Right forelimb (tissue), 1 donor: ENCODE data around the gene PREX1.

ENCODE experiments used
- DNase-seq: peaks from one replicate; pipeline ENCODE4 v3.0.0-alpha.2; 2018

The PREX1 gene

DNA sequence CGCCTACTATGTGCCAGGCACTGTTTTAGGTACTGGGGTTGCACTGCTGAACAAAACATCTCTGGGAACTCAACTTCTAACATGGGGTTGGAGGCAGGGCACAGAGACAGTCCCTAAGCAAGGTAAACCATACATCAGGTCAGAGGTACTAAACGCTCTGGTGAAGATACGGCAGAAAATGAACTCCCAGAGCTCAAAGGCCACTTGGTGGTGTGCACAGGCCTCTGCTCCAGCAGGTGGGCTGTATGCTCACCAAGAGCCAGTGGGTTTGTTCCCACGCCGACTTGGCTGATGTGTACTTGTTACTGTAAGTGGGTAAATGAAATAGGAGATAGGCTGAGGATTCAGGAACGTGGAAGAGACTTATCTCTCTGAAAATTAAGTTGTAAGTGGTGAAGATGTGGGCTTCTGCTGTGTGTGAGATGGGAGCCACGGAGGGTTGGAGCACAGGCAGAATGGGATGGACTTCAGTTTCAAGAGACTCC lies 133.4 kb downstream of the PREX1 start:
- DNase-seq: no peak

DNA sequence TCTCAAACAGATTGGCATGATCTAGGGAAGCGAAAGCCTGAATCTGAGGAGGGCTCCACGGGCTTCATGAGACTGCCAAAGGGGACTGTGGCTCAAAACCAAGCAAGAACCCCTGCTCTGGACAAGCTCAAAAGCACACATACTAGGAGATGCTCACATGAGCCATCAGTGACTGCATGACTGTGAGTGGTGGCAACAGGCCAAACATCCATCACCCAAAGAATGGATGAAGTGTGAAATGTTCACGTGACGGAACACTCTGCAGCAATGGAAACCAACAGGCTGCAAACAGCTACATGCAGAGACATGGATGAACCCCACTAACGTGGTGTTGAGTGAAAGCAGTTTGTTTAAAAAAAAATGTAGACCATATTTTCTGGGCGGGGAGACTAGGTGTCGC lies 136.3 kb downstream of the PREX1 start:
- no peak for DNase-seq

DNA sequence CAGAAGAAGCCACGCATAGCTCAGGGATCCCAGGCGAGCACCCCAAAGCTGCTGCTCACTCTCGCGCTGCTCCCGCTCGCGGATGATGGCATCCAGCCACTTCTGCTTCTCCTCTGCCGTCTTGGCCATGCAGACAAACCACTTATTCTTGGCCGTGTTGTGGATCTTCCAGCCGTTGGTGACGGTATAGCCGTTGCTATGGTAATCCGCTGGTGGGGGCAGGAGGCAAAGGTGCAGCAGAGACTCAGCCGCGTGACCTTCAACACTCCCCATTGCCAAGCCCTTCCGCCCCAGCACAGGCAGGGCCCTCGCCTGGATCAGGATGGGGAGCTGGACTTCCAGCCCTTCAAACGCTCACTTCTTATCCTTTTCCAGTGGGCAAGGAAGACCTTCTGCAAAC lies 136.9 kb downstream of the PREX1 start:
- peak; percentile 70 for DNase-seq

DNA sequence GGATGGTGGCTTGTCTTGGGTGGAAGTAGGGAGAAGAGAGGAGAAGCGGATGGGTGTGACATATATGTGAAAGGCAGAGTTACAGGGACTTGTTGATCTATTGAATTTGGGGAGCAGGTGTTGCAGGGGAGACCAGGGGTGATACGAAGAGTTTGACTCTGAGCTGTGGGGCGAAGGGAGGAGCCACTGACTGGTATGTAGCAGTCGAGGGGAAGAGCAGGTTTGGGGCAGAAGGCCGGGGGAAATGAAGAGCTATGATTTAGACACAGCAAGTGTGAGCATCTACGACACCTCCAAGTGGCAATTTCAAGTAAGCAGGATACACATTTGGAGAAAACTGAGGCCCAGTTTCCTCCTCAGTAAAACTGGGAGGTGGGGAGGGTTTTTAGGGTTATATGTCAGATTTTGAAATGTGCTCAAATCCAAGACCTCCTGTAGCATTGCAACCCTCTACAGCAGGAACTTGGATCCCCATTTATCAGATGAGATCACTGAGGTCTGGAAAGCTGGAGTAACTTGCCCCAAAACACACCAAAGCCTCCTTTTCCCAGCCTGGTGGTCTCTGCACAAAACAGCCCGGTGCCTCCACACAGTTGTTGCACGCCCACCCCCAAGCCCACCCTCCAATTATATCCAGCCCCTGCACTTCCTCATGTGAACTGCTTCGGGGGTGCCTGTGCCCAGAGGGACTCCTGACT lies 137.8 kb downstream of the PREX1 start:
- no peak for DNase-seq

DNA sequence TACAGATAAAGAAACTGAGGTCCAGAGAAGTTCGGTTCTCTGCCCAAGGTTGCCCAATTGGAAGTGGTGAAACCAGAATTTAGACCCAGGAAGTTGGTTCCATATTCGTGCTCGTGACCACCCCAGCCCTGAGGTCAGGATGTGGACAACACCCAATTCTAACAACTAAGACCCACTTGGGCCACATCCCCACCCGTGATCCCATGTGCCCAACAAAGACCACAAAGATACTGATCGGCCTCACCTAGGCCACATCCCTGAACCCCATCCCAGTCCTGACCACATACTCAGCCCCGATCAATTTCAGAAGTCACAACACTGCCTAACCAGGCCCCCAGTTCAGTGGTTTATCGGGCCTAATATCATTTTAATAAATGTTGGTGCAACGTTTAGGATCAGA lies 138.4 kb downstream of the PREX1 start:
- DNase-seq: no peak

DNA sequence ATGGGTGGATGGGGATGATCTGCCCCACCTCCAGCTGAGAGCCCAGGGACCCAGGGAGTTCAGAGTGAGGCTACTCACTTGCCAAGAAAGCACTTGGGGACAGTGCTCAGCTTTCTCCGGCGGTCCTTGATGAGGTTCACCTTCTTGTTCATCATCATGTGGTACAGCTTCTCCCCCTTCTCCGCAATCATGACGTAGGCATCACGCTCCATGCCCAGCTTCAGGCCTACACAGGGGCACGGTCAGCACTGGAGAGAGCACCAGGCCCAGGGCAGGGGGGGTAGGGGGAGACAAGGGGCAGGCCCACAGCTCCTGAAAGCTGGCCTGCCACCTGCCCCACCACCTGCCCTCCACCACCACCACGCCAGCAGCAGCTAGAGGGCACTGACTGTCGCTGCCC lies 139.2 kb downstream of the PREX1 start:
- DNase-seq: no peak

DNA sequence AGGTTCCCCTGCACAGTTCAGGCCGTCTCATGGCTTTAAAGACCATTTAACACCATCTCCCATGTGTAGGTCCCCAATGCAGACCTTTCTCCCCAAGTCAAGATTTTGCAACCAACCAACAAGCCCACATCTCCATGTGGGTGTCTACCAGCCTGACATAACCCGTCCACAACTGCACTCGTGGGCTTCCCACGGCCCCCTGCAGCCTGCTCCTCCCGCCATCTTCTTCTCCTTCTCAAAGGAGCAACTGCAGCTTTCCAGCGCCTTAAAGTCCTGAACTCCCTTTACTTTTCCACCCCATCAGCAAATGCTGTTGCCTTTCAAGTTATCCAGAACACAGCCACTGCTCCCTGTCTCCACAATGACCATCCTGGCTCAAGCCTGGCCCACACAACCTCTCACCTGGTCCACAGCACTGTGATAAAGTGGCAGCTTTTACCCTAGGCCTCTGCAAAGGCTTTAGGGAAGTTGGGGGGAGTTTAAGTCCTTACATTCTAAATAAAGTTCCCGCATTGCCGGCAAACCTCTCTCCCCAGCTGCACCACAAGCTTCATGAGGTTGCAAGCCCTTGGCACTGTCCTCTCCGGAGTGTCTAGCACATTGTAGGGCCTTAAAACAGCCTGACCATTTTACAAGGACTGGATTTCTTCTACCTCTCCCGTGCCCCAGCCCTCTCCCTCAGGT lies 140.5 kb downstream of the PREX1 start:
- DNase-seq: no peak

DNA sequence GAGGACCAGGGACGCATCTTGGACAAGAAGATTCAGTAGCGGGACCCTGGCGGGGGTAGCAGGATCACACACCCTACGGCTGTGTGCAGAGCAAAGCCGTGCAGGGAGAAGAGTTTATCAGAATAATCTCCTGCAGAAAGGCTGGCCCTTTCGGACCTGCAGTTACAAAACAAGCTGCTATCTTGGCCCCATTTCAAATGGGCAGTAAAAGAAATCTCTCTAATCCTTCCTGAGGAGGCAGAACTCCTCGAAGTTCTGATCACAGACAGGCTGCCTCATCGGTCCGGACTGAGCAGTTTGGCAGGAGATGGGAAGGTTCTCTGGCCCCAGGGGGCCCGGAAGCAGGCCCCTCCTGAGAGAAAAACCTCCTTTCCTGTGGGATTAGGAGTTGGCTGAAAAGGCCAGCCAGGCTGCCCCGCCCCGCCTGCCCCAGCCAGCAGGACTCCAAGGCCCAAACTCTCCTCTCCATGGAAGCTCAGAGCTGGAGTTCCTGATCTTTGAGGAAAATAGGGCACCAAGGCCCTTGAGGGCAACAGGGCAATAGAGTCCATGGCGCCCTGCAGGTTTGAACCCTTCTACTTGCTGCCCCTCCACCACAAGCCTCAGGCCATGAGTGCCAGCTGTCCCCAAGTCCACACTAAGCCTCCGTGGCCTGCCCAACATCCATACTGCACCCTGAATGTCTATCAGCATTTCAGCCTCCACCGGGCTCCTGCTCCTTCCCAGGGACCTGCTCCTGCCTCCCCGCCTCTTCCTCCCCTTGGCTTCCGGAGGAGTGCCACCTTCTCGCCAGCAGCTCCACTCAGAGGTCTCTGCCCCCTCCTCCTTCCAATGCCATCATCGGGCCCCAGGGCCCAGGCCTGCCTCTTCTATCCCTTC lies 141.3 kb downstream of the PREX1 start:
- DNase-seq: no peak

DNA sequence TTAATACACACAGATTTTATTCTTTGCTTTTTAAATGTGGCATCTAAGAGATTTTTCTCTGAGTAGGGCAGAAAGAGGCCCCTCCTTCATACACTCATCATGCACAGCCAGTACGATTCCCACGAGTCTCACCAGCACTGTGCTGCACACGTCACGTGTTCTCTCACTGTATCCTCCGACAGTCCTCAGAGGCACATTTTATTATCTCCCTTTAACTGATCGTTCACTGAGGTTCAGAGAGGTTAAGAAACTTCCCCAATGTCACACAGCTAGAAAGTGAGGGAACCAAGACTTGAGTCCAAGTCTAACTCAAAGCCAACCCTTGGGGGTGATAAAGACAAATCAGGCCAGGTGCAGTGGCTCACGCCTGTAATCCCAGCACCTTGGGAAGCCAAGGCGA lies 142.5 kb downstream of the PREX1 start:
- DNase-seq: no peak

DNA sequence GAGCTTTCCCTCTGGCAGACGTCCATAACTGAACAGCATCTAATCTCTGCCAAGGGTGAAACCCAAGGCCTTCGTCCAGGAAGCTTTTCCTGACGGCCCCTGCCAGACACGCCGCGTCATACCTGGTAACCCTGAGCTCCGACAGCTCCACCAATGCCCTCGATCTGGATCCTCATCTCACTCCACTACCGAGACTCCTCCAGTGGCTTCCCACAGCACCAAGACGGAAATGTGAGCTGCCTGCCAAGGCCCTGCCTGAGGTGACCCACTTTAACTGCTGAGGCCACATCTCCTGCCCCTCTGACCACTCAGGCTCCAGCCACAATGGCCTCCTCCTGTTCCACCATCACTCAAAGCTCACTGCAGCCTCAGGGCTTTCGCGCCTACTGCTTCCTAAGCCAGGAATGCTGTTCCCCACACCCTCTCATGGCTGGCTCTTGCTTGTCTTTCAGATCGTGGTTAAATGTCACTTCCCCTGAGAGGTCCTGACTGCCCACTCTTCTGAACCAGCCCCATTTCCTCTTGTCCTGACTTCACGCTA lies 143.2 kb downstream of the PREX1 start:
- DNase-seq: no peak

DNA sequence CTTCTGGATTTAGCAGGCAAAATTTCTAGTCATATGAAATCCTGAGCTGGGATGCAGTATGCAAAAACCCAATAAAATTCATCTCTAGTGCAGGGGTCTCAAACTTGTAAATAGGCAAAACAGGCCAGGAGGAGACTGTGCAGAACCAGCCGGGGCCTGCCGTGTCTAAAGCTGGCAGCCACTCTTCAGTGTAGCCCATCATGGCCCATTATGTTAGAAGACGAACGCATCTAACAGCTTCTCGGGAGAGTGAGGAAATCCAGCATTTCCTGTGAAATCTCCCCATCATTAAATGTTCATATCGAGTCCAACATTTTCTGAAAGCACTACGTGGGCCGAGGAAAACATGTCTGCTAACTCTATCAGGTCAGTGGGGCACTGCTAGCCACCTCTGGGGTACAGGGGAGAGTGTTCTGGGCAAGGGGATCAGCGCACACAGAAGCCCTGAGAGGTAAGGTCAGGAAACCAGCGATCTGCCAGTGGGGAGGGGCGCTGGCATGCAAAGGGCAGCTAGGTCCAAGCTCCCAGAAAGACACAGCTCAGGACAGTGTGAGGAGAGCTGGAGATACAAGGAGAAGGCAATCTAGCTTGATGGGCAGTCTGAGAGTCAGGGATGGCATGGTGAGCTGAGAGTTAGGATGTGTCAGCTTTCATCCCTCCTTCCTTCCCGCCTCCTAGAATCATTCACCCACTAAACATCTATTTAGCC lies 144.2 kb downstream of the PREX1 start:
- DNase-seq: no peak

DNA sequence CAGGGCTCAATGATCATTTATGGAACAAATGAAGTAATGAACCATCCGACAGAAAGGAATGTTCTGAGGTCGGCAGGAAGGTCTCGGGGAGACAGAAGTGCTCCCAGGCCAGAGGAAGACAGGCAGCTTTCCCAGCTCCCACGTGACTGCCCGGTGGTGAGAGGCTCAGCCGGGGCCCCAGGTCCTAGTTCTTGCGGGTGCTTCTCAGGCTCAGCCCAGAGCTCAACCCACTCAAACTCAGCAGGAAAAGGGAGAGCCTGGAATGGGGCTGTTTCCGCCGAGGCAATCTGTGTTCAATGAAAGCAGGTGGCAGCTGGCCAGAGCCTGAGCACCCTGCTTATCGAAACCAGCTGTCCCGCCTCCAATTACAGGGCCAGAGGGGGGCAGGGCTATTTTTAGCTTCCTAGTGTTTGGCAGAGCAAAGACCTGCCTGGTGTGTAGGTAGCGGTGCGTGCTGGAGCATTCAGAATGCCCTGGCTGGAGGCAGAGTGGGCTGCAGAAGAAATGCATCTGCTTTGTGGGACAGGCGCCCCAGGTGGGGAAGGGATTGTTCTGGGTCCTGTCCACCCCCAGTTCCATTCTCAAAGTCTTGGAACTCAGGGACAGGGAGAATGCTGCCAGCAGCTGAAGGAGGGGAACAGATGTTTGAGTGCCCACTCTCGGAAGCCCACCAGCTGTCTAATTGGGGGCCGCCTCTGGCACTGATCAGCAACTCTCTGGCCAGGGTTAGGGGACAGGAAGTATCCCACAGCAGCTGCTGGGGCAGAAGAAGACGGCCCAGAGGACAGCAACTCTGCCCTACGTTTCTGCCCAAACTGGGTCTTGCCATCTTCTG lies 145.1 kb downstream of the PREX1 start:
- peak; percentile 92 for DNase-seq

DNA sequence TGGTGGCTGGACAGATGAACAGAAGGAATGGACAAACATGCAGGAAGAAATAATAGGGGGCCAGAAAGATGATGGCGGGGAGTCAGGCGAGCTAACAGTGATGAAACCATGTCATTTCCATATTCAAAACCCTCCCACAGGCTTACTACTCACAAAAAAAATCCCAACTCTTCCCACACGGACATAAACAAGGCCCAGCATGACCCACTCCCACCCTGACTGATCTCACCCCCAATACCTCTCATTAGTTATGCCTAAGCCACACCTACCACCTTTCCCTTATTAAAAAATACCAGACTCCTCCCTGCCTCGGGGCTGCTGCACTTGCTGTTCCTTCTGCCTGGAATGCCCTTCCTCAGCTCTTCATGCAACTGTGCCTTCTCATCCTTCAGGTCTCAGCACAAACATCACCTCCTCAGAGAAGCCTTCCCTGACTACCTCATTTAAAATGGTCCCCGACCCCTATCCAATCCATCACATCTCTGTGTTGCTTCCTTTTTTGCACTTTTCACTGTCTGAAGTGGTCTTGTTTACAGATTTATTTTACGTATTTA lies 145.8 kb downstream of the PREX1 start:
- no peak for DNase-seq

DNA sequence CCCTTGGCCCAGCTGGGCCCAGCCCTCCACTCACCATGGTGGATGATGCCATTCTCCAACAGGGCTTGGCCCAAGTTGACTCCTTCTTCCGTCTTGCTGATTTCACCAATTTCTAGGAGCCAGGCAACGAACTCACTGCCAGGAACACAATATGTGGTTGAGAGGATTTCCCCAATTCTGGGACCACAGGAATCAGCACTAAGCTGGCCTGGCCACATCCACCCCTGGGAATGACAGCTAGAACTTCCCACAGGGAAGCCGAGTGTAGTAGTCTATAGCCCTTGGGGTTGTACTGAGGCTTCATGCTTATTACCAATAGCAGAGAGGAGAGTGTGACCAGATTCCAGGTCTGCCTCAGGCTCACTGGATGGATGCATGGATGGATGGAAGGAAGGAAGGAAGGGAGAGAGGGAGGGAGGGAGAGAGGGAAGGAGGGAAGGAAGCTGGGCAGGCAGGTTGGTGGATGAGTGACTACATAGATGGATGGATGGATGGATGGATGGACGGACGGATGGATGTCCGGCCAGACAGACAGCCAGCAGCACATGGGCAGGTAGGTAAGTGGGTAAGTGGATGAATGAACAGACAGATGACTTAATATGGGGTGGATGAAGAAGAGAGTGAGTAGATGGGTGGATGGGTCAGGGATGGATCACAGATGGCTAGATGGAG lies 146.5 kb downstream of the PREX1 start:
- DNase-seq: no peak

DNA sequence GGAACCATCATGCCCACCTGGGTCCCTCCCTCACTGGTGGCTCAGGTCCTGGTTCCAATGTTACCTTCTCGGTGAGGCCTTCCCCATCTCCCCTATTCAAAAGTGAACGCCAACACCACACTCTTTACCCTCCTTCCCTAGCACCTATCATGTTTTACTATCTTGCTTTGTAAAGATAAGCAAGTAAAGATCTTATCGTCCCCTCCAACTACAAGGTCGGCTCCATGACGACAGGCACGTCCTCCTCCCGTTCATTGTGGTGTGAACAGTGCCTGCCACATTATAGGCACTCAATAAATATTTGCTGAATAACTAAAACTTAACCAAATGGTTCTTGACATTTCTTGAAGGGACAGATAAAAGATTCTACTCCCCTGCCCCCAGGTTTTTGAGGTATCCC lies 147.1 kb downstream of the PREX1 start:
- no peak for DNase-seq

DNA sequence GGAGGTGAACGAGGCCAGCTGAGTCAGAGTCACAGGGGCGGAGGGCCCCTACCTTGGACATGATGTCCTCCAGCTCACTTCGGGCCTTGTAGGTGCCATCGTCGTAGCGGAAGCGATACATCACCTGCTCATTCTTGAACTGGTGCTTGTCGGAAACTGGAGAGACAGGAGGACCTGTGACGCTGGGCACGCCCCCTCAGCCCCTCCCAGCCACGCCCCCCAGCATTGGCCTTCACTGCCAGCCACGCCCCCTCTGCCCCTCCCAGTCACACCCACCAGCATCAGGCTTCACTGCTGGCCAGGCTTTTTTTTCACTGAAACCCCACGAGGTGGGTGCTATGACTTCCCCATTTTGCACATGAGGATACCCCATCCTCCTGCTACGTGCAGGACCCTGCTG lies 148.2 kb downstream of the PREX1 start:
- DNase-seq: no peak

DNA sequence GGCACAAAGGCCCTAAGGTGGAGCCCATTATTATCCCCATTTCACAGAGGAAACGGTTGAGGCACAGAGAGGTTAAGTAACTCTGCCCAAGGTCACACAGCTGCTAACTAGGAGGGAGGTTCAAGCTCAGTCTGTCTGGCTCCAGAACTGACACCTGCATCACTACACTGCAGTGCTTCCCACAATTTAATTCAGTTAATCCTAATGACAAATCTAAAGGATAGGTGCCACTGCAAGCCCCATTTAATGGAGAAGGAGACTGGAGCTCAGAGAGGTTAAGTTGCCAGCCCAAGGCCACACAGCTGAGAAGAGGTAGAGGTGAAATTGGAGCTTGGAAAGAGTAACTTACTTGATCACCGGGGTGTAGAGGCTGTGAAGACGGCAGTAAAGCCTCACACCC lies 148.8 kb downstream of the PREX1 start:
- no peak for DNase-seq

DNA sequence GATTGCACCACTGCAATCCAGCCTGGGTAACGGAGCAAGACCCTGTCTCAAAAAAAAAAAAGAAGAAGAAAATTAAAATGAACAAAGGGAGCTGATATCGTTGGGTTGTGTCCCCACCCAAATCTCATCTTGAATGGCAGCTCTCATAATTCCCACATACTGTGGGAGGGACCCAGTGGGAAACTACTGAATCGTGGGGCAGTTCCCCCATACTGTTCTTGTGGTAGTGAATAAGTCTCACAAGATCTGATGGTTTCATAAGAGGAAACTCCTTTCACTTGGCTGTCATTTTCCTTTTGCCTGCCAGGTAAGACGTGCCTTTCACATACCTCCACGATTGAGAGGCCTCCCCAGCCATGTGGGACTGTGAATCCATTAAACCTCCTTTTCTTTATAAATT lies 149.4 kb downstream of the PREX1 start:
- no peak for DNase-seq

DNA sequence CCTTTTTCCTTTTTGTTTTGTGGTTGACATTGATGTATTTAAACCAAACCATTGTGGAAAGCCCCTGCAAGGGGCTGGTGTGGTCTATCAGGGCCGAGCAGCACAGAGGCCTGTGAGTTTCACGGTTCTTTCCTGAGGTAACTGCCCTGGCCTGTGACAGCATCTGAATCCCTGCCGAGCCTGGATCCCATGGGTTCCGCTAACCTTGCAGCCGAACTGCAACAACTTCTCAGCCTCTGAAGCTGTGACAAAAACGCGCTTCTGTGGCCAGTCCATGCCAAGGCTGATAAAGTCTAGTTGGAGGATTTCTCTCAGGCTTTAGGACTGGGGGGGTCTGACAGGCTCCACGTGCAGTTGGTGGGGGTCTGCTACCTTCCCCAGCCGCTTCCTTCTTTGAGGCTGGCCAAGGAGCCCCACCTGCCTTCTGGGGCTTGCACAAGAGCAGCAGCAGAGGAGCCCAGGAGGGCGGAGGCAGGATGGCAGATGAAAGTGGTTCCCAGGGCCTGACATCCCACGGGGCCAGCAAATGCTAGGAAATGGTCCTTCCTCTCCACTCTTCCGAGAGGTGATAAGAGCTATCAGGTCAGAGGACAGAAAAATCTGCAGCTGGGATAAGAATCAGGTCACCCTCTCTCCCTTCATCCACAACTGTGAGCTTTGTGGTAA lies 150.9 kb downstream of the PREX1 start:
- DNase-seq: no peak

DNA sequence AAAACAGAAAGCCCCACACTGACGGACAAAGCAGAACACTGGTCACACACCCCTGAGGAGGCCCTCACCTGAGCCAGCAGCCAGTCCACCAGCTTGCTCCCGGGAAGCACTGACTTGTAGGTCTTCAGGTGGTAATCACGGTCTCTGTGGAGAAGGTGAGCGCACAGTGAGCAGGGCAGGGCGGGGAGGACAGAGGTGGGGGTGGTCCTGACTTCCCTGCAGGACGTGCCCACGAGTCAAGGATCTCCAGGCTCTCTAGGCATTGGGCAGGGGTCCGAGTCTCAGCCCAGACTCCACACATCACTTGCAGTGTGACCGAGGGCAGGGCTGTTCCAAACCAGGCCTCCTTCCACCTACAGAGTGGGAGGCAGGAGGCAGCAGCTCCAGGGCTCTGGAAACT lies 151.7 kb downstream of the PREX1 start:
- DNase-seq: no peak
